Cortex of kidney (tissue), 1 donor: ENCODE results near the gene TOM1L2.

Experiments
- DNase-seq: peaks from one replicate; lab custom pipeline; 2025; lab: John Stamatoyannopoulos, UW

TOM1L2 gene

GRCh38 chr17:17835415-17836249 lies 136.6 kb downstream of the TOM1L2 start:
- no peak for DNase-seq

GRCh38 chr17:17834974-17835373 lies 137.2 kb downstream of the TOM1L2 start:
- DNase-seq, result no peak

GRCh38 chr17:17833658-17834357 lies 138.4 kb downstream of the TOM1L2 start:
- no peak for DNase-seq

DNA sequence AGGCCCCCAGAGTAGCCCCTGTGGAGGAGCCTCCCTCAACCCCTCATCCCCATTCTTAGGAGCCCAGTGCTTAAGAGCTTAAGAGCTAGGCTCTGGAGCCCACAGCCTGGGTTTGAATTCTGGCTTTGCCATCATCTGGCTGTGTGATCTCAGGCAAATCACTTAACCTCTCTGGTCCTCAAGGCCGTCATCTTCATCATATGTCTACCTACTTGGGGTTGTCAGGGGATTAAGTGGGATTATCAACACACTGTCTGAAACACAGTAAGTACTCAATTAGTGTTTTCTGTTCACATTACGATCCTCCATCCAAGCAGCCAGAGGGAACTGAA lies 140.2 kb downstream of the TOM1L2 start:
- no peak for DNase-seq

- DNase-seq, result no peak
Measured at GRCh38 chr17:17831208-17832031, 140.8 kb downstream of the TOM1L2 start.

DNA sequence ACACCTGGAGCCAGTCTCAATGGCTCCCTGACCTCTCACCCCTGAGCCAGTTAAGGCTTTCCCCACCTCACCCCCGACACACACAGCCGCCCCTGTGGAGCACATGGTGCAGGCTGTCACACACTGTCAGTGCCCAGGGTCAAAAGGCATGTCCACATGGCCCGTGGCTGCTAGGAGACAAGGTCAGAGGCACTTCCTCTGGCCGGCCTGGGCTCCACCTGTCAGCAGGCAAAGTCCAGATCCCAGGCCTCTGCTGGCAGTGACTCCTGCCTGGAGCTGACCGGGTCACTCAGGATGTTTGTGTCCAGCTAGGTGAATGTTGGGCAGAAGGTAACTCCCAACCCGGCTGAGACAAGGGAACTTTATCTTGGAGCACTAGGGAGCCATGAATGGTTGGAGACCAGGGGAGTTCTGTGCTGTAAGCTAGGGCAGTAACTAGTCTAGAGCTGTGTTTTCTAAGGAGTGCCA lies 141.4 kb downstream of the TOM1L2 start:
- no peak for DNase-seq

DNA sequence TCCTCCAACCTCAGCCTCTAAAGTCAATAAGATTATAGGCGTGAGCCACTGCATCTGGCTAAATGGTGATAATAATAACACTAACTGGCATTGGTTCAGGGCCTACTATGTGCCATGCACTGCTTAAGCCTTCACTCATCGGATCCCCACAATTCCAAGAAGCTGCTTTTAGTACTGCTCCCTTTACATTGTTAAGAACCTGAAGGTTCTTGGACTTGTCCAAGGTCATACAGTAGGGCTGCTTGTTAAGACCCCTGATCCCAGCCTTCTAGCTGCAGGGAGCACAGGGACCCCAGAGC lies 142.0 kb downstream of the TOM1L2 start:
- DNase-seq, result no peak

GRCh38 chr17:17827826-17828621 lies 144.2 kb downstream of the TOM1L2 start:
- no peak for DNase-seq

DNA sequence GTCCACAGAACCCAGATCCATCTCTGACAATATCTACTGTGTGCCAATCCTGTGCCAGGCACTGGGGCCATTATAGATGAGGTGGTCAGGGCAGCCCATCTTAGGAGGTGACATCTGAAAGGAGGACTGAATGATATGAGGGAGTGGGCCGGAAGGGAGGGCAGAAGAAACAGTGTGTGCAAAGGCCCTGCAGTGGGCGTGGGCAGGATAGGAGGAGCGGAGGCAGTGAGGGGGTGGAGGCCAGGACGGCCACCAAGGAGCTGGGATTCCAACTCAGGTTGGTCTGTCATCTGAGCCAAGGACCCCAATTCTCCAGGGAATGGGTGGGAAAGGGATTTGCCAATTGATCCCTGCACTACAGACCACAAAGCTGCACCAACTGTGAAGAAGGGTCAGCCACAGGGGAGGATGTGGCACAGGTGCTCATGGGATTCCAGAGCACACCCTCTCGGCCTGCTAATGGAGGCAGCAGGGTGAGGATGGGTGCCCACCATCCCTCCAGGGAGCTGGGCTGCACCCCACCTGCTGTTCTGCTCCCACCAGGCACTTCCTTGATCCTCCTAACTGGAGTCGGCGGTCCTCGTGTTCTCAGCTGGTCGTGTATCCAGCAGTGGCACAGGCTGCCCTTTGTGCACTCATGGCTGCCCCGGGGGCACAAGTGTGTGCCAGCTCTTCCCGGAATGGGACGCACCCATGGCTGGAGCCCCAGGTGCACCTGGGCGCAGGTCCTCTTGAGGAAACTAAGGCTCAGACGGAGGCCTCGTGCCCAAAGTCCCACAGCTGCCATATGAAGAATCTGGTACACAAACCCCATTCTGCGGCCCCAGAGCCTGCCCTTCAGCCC lies 145.0 kb downstream of the TOM1L2 start:
- DNase-seq, result no peak

DNA sequence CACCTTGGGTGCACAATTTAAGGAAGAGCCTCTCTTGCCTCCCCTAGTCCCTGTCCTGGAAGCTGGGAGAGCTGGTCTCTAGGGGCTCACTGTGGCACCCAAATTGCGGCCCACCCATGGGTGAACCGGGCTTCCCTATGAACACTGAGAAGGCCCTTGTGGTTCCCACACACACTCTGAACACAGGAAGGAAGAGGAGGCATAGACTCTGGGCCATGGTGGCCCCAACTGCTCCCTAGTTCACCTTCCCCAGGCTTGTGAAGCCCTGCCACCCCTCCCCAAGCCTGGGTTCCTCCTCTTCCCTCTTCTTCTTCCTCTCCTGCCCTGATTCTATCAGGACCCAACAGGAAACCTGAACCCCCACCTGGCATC lies 145.9 kb downstream of the TOM1L2 start:
- no peak for DNase-seq

- DNase-seq, result no peak
Measured at GRCh38 chr17:17824783-17825614, 147.2 kb downstream of the TOM1L2 start.

GRCh38 chr17:17824119-17824782 lies 147.9 kb downstream of the TOM1L2 start:
- DNase-seq, result no peak

DNA sequence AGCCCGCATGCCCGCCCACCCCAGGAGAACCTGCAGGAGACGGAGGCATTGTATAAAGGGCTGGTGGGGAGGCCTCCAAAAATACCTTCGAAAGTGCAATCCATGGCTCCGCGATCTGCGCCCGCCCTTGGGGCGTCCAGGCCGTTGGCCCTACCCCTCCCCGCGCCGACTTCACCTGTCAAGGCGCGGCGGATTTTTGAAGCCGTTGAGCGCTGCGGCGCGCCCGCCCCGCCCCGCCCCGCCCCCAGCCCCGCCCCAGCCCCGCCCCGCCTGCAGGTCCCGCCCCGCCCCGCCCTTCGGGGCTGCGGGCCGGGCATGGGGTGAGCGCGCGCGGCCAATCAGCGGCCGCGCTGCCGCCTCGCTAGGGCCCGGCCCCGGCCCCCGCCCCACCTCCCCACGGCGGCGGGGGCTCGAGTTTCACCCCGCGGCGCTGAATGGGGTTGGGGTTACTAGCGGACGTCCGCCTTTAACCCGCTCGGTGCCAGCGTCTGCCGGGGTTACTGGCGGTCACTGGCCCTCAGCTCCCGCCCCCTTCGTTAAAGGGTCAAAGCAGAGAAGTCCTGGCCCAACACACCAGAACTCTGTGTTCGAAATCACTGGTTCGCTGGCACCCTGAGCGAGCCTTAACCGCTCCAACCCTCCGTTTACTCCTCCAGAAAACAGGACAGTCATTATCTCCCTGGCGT lies 148.6 kb downstream of the TOM1L2 start:
- DNase-seq, result no peak

DNA sequence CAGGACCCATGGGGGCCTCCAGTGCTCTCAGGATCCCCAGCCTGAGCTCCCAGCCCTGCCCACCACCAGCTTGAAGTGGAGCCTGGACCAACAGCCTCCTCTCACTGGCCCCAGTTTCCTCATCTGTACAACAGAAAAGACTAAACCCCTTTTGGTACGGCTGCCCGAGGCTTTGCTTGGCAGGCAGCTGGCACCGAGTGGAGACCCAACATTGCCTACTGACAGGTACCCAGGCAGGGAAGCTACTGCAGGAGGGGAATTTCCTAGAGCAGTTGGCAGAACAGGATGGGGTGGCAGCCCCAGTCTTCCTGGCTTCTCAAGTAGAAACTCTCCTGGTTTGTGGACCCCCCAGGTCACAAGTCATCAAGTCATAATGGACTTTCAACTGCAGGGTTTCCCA lies 149.6 kb downstream of the TOM1L2 start:
- no peak for DNase-seq

DNA sequence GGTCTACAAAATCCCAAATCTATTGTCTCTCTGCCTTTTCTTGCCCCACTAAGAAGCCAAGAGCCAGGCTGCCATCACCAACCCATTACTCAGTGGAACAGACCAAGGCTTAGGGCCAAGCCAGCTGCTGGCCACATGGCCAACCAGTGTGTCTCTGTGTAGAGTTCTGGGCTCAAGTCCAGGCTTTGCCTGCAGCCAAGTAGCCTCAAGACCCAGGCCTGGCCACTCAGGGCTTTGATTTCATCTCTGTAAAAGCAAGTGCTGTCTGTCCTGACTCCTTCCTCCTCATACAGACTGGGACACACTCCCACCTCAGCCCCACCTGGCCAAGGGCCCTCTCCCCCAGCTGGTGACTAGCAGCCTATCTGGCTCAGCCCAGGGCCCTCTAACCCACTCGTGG lies 150.0 kb downstream of the TOM1L2 start:
- no peak for DNase-seq

DNA sequence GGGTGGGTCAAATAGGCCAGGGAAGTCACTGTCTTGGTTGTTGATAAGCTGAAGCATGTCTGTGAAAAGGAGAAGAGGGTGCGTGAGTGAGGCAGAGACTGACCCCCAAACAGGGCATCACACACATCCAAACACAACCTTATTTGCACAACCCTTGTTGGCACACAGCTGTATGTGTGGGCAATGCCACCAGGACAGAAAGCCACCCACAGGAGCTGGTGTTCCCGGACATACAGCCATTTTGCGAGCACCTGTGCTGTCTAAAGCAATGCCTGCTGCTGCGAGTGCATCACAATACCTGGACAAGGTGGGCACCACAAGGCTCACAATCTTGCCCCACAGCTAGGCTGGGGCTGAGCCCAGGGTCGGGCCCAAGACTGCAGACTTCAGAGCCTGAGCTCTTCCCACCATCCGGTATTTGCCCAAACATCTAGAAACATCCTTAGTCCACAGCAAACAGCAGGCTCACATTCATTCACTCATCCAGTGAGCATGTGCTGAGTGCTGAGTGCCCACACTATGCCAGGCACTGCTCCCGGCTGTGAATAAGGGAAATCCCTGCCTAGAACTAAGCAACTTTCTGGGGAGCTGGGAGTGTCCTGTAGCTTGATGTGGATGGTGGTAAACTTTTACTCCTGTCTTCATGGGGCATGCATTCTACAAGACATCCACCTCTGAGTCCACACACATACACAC lies 151.6 kb downstream of the TOM1L2 start:
- DNase-seq, result no peak

DNA sequence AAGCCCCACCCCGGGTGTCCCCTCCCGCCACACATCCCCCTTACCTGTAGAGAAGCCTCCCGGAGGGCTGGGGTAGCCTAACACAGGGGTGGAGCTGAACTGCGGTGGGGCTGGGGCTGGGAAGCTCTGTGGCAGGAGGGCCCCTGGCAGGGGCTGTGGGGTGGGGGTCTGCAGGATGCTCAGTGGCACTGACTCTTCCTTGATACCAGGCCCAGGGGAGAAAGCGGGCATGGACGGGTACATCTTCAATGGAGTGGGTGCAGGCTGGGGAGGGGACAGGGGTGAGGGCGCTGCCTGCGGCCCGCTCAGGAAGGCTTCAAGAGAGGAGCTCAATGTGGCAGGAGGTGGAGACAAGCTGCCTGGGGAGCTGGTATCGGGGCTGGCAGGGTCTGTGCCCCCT lies 152.2 kb downstream of the TOM1L2 start:
- DNase-seq, result no peak

- DNase-seq, result no peak
Measured at GRCh38 chr17:17819561-17819995, 152.6 kb downstream of the TOM1L2 start.
